ENCODE results near the gene SNCAIP. TPM values are rescaled to one million over a fixed set of nuclear protein-coding genes. Genes with fewer than 3 reads are reported as not detected.

SNCAIP gene
- total RNA-seq, 1 donor from 2014 or later: 4.2 TPM

GRCh38 chr5:122435234-122435633 lies 123.2 kb downstream of the SNCAIP start:
- H3K4me1 Mint-ChIP-seq (ENCODE audit: unreplicated experiment): peaks cover 51% of the 10 kb centered on the region
- no peaks in the 10 kb centered on the region for H3K9me3 Mint-ChIP-seq (ENCODE audit: unreplicated experiment)
- no peaks in the 10 kb centered on the region for H3K27me3 Mint-ChIP-seq (ENCODE audit: unreplicated experiment)
- H3K36me3 Mint-ChIP-seq (ENCODE audit: unreplicated experiment): no peaks in the 10 kb centered on the region
- DNase-seq (ENCODE audit: extremely low spot score, unreplicated experiment): no peak
- H3K27ac Mint-ChIP-seq (ENCODE audit: unreplicated experiment): peak overlapping the region; percentile 63
- no peak for TF ChIP-seq CTCF (IDR thresholded peaks at IDR 0.05)
- no peak overlapping the region for H3K4me3 Mint-ChIP-seq (ENCODE audit: unreplicated experiment)

GRCh38 chr5:122435761-122436160 lies 123.7 kb downstream of the SNCAIP start:
- H3K4me1 Mint-ChIP-seq (ENCODE audit: unreplicated experiment): peaks cover 55% of the 10 kb centered on the region
- H3K36me3 Mint-ChIP-seq (ENCODE audit: unreplicated experiment): no peaks in the 10 kb centered on the region
- H3K4me3 Mint-ChIP-seq (ENCODE audit: unreplicated experiment): no peak overlapping the region
- no peak for TF ChIP-seq CTCF (IDR thresholded peaks at IDR 0.05)
- DNase-seq (ENCODE audit: extremely low spot score, unreplicated experiment): no peak
- peak overlapping the region; percentile 63 for H3K27ac Mint-ChIP-seq (ENCODE audit: unreplicated experiment)
- H3K9me3 Mint-ChIP-seq (ENCODE audit: unreplicated experiment): no peaks in the 10 kb centered on the region
- no peaks in the 10 kb centered on the region for H3K27me3 Mint-ChIP-seq (ENCODE audit: unreplicated experiment)

- no peaks in the 10 kb centered on the region for H3K27me3 Mint-ChIP-seq (ENCODE audit: unreplicated experiment)
- TF ChIP-seq CTCF (IDR thresholded peaks at IDR 0.05): no peak
- peaks cover 61% of the 10 kb centered on the region for H3K4me1 Mint-ChIP-seq (ENCODE audit: unreplicated experiment)
- no peak overlapping the region for H3K4me3 Mint-ChIP-seq (ENCODE audit: unreplicated experiment)
- no peaks in the 10 kb centered on the region for H3K36me3 Mint-ChIP-seq (ENCODE audit: unreplicated experiment)
- no peak for DNase-seq (ENCODE audit: extremely low spot score, unreplicated experiment)
- no peaks in the 10 kb centered on the region for H3K9me3 Mint-ChIP-seq (ENCODE audit: unreplicated experiment)
- no peak overlapping the region for H3K27ac Mint-ChIP-seq (ENCODE audit: unreplicated experiment)
Measured at GRCh38 chr5:122436615-122437014, 124.6 kb downstream of the SNCAIP start.

GRCh38 chr5:122439645-122440044 lies 127.6 kb downstream of the SNCAIP start:
- TF ChIP-seq CTCF (IDR thresholded peaks at IDR 0.05): no peak
- Mint-ChIP-seq H3K4me1 (ENCODE audit: unreplicated experiment) (peaks cover 74% of the 10 kb centered on the region), H3K27me3 (ENCODE audit: unreplicated experiment) (no peaks in the 10 kb centered on the region), H3K36me3 (ENCODE audit: unreplicated experiment) (no peaks in the 10 kb centered on the region), H3K4me3 (ENCODE audit: unreplicated experiment) (no peak overlapping the region), H3K27ac (ENCODE audit: unreplicated experiment) (peak overlapping the region; percentile 76), H3K9me3 (ENCODE audit: unreplicated experiment) (no peaks in the 10 kb centered on the region)
- no peak for DNase-seq (ENCODE audit: extremely low spot score, unreplicated experiment)

GRCh38 chr5:122442938-122443337 lies 130.9 kb downstream of the SNCAIP start:
- H3K4me3 Mint-ChIP-seq (ENCODE audit: unreplicated experiment): no peak overlapping the region
- H3K4me1 Mint-ChIP-seq (ENCODE audit: unreplicated experiment): peaks cover 64% of the 10 kb centered on the region
- peak overlapping the region; percentile 20 for H3K27ac Mint-ChIP-seq (ENCODE audit: unreplicated experiment)
- H3K36me3 Mint-ChIP-seq (ENCODE audit: unreplicated experiment): peaks cover 6% of the 10 kb centered on the region
- peaks cover 5% of the 10 kb centered on the region for H3K27me3 Mint-ChIP-seq (ENCODE audit: unreplicated experiment)
- no peak for DNase-seq (ENCODE audit: extremely low spot score, unreplicated experiment)
- TF ChIP-seq CTCF (IDR thresholded peaks at IDR 0.05): no peak
- H3K9me3 Mint-ChIP-seq (ENCODE audit: unreplicated experiment): no peaks in the 10 kb centered on the region
